Measurements from ENCODE around the gene PLXNA2.

- TF ChIP-seq POLR2A (IDR thresholded peaks at IDR 0.05; ENCODE audit: low read depth) = no peak
- TF ChIP-seq EP300 (IDR thresholded peaks at IDR 0.05) = no peak
- TF ChIP-seq CTCF (IDR thresholded peaks at IDR 0.05) = no peak
Measured at GRCh38 chr1:208054485-208054884, 189.7 kb downstream of the PLXNA2 start.
